Natural killer cell treated with Interleukin-12 subunit alpha and Interleukin-12 subunit beta and Interleukin-15 and Interleukin-18, amount 100 ng/mL, for 72 hours (primary cell): Measurements from ENCODE around the gene TLL2. TPM values are rescaled to one million over a fixed set of nuclear protein-coding genes. Genes with fewer than 3 reads are reported as not detected.

Experiments
- ATAC-seq, 2 donors: fragments of 150-1000 bp; cut with Tn5 transposase in 1 of 2; sonication (Bioruptor Pico), chemical (Tn5 transposase) in 1 of 2; 2 replicates each; pipeline ENCODE4 v1.10.0; 2021
- DNase-seq: peaks from one replicate; pipeline ENCODE4 v3.0.0; 2022; ENCODE audit warnings: low spot score
- H3K27ac Mint-ChIP-seq, 2 donors: 1 replicate in 1 of 2; 2 replicates in 1 of 2; pipeline ENCODE4 v1.8.0; 2022; ENCODE audit warnings: mixed read lengths in 2 of 2, mild to moderate bottlenecking in 1 of 2, moderate library complexity in 1 of 2
- H3K27me3 Mint-ChIP-seq, 2 donors: 1 replicate in 1 of 2; 2 replicates in 1 of 2; pipeline ENCODE4 v1.8.0; 2022; ENCODE audit warnings: mixed read lengths in 2 of 2
- H3K36me3 Mint-ChIP-seq: one replicate; pipeline ENCODE4 v1.8.0; 2022; ENCODE audit warnings: mixed read lengths
- H3K4me1 Mint-ChIP-seq, 2 donors: 1 replicate in 1 of 2; 2 replicates in 1 of 2; pipeline ENCODE4 v1.8.0; 2022; ENCODE audit warnings: low read depth in 2 of 2, mixed read lengths in 2 of 2, mild to moderate bottlenecking in 1 of 2
- H3K4me3 Mint-ChIP-seq: one replicate; pipeline ENCODE4 v1.8.0; 2022; ENCODE audit warnings: mixed read lengths
- H3K9me3 Mint-ChIP-seq: 2 replicates; pipeline ENCODE4 v1.8.0; 2022; ENCODE audit warnings: mixed read lengths
- total RNA-seq, 2 donors: library from RNA; stranded (reverse); gene quantifications; one replicate each; pipeline ENCODE4 v1.2.3, GENCODE V29; 2022

TLL2 gene
- total RNA-seq, 2 donors from 2014 or later: 0.57 to 2.8 TPM

- no peak overlapping the region for H3K4me3 Mint-ChIP-seq
- H3K4me1 Mint-ChIP-seq: no peaks in the 10 kb centered on the region
- H3K9me3 Mint-ChIP-seq: no peaks in the 10 kb centered on the region
- ATAC-seq: no peak
- H3K36me3 Mint-ChIP-seq: no peaks in the 10 kb centered on the region
- DNase-seq: no peak
- no peak overlapping the region for H3K27ac Mint-ChIP-seq
- peaks cover 12 to 36% of the 10 kb centered on the region in 2 donors for H3K27me3 Mint-ChIP-seq
These were observed 161.1 kb downstream of the TLL2 start for GRCh38 chr10:96352582-96352981.

- no peak for ATAC-seq
- Mint-ChIP-seq H3K9me3 (no peaks in the 10 kb centered on the region), H3K36me3 (no peaks in the 10 kb centered on the region), H3K4me1 (no peaks in the 10 kb centered on the region), H3K4me3 (no peak overlapping the region), H3K27me3 (peaks cover 12 to 32% of the 10 kb centered on the region in 2 donors), H3K27ac (no peak overlapping the region)
- no peak for DNase-seq
These were observed 161.7 kb downstream of the TLL2 start for GRCh38 chr10:96352027-96352426.

GRCh38 chr10:96346295-96346694 lies 167.4 kb downstream of the TLL2 start:
- Mint-ChIP-seq H3K9me3 (no peaks in the 10 kb centered on the region), H3K27ac (no peak overlapping the region), H3K27me3 (peaks cover 28 to 53% of the 10 kb centered on the region in 2 donors), H3K4me3 (no peak overlapping the region), H3K4me1 (no peaks in the 10 kb centered on the region), H3K36me3 (peaks cover 7% of the 10 kb centered on the region)
- ATAC-seq (no peak), DNase-seq (no peak)

- ATAC-seq (no peak), DNase-seq (no peak)
- Mint-ChIP-seq H3K4me1 (no peaks in the 10 kb centered on the region), H3K27me3 (peaks cover 25 to 46% of the 10 kb centered on the region in 2 donors), H3K4me3 (no peak overlapping the region), H3K36me3 (peaks cover 7% of the 10 kb centered on the region), H3K9me3 (no peaks in the 10 kb centered on the region), H3K27ac (no peak overlapping the region)
These were observed 168.5 kb downstream of the TLL2 start for GRCh38 chr10:96345222-96345621.

GRCh38 chr10:96344178-96344577 lies 169.5 kb downstream of the TLL2 start:
- Mint-ChIP-seq H3K4me3 (no peak overlapping the region), H3K36me3 (peaks cover 7% of the 10 kb centered on the region), H3K27ac (no peak overlapping the region), H3K9me3 (no peaks in the 10 kb centered on the region), H3K4me1 (no peaks in the 10 kb centered on the region), H3K27me3 (peaks cover 22 to 41% of the 10 kb centered on the region in 2 donors)
- DNase-seq (no peak), ATAC-seq (no peak)

- Mint-ChIP-seq H3K27ac (no peak overlapping the region), H3K4me3 (no peak overlapping the region), H3K4me1 (no peaks in the 10 kb centered on the region), H3K27me3 (peaks cover 21 to 37% of the 10 kb centered on the region in 2 donors), H3K36me3 (peaks cover 7% of the 10 kb centered on the region), H3K9me3 (no peaks in the 10 kb centered on the region)
- DNase-seq: no peak
- no peak for ATAC-seq
These were observed 171.3 kb downstream of the TLL2 start for GRCh38 chr10:96342402-96342801.

GRCh38 chr10:96341219-96342182 lies 172.2 kb downstream of the TLL2 start:
- peaks cover 7% of the 10 kb centered on the region for H3K36me3 Mint-ChIP-seq
- peaks cover 25 to 37% of the 10 kb centered on the region in 2 donors for H3K27me3 Mint-ChIP-seq
- H3K4me3 Mint-ChIP-seq: no peak overlapping the region
- no peaks in the 10 kb centered on the region for H3K9me3 Mint-ChIP-seq
- no peak for DNase-seq
- H3K4me1 Mint-ChIP-seq: no peaks in the 10 kb centered on the region
- ATAC-seq: no peak
- no peak overlapping the region for H3K27ac Mint-ChIP-seq

GRCh38 chr10:96339956-96340904 lies 173.5 kb downstream of the TLL2 start:
- no peaks in the 10 kb centered on the region for H3K9me3 Mint-ChIP-seq
- peaks cover 28 to 33% of the 10 kb centered on the region in 2 donors for H3K27me3 Mint-ChIP-seq
- no peaks in the 10 kb centered on the region for H3K4me1 Mint-ChIP-seq
- DNase-seq (no peak), ATAC-seq (peak in 1 of 2 donors; percentile 73)
- no peak overlapping the region for H3K4me3 Mint-ChIP-seq
- no peaks in the 10 kb centered on the region for H3K36me3 Mint-ChIP-seq
- H3K27ac Mint-ChIP-seq: no peak overlapping the region

GRCh38 chr10:96339383-96339782 lies 174.3 kb downstream of the TLL2 start:
- no peak overlapping the region for H3K27ac Mint-ChIP-seq
- no peaks in the 10 kb centered on the region for H3K36me3 Mint-ChIP-seq
- no peak for DNase-seq
- no peaks in the 10 kb centered on the region for H3K4me1 Mint-ChIP-seq
- no peak for ATAC-seq
- H3K9me3 Mint-ChIP-seq: no peaks in the 10 kb centered on the region
- H3K4me3 Mint-ChIP-seq: no peak overlapping the region
- peaks cover 31 to 34% of the 10 kb centered on the region in 2 donors for H3K27me3 Mint-ChIP-seq

GRCh38 chr10:96338279-96338925 lies 175.3 kb downstream of the TLL2 start:
- no peaks in the 10 kb centered on the region for H3K36me3 Mint-ChIP-seq
- H3K4me1 Mint-ChIP-seq: no peaks in the 10 kb centered on the region
- DNase-seq: no peak
- no peak overlapping the region for H3K4me3 Mint-ChIP-seq
- H3K27ac Mint-ChIP-seq: no peak overlapping the region
- no peak for ATAC-seq
- H3K9me3 Mint-ChIP-seq: no peaks in the 10 kb centered on the region
- H3K27me3 Mint-ChIP-seq: peaks cover 25 to 32% of the 10 kb centered on the region in 2 donors

GRCh38 chr10:96337106-96337505 lies 176.6 kb downstream of the TLL2 start:
- Mint-ChIP-seq H3K27ac (no peak overlapping the region), H3K9me3 (no peaks in the 10 kb centered on the region), H3K27me3 (peaks cover 18 to 31% of the 10 kb centered on the region in 2 donors), H3K4me1 (no peaks in the 10 kb centered on the region), H3K36me3 (no peaks in the 10 kb centered on the region), H3K4me3 (no peak overlapping the region)
- ATAC-seq: peak in 1 of 2 donors; percentile 15
- DNase-seq: no peak

- no peaks in the 10 kb centered on the region for H3K4me1 Mint-ChIP-seq
- no peak overlapping the region for H3K4me3 Mint-ChIP-seq
- no peak overlapping the region for H3K27ac Mint-ChIP-seq
- no peaks in the 10 kb centered on the region for H3K36me3 Mint-ChIP-seq
- DNase-seq (no peak), ATAC-seq (no peak)
- peaks cover 25 to 31% of the 10 kb centered on the region in 2 donors for H3K27me3 Mint-ChIP-seq
- no peaks in the 10 kb centered on the region for H3K9me3 Mint-ChIP-seq
These were observed 178.9 kb downstream of the TLL2 start for GRCh38 chr10:96334616-96335526.
